Inflammatory macrophage treated with lipopolysaccharide for 4 hours (primary cell): ENCODE data around the gene HAVCR2.

Source experiments
- DNase-seq: peaks from one replicate; pipeline ENCODE4 v3.0.0-alpha.2; 2020

Gene HAVCR2

DNA sequence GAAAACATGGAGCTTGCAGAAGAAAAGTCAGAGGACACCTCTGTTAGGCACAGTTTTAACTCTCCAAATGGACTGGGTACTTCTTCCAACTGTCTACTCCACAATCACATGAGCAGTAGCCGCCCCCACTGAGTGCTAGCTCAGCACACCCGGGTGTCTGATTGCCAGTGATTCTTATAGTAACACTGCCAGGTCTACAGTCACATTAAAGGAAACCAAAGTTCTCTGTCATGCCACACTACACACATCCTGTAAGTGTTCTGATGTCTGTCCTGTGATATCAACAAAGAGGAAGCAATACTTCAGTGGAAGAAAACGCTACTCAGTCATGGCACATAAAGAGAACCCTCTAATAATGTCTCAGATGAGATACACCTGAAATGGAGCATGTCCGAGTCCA is at the start of gene HAVCR2:
HAVCR2 (minus strand) TSS at position 69 of the 400 bp plus-strand sequence; CDS start at position 8, 61 bp downstream.
- DNase-seq: peak; percentile 91

DNA sequence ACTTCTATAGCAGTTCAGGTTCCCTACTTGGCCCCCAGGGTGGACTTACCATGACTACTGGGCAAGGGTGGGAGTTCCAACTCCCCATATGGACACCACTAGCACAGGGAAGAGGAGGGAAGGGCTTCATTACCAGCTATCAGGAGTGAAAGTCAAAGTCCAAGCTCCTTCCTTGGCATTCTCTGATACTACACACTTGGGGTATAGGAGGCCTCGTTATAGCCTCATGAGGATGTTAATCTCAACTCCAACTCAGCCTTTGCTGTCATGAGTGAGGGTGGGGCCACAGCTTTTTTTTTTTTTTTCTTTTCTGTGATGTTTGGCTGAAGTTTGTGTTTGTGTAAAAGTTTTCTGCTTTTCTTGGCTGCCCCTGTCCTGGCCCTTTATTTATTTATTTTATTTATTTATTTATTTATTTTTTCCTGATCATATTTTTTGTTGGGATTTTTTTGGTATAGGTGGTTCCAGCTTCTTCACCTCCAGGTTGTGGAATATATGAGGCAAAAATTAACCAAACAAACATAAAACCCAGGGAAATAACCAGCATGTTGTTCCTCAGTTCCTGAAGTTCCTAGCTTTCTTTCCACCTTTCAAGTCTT is 48.5 kb upstream of the HAVCR2 start:
- DNase-seq: no peak

DNA sequence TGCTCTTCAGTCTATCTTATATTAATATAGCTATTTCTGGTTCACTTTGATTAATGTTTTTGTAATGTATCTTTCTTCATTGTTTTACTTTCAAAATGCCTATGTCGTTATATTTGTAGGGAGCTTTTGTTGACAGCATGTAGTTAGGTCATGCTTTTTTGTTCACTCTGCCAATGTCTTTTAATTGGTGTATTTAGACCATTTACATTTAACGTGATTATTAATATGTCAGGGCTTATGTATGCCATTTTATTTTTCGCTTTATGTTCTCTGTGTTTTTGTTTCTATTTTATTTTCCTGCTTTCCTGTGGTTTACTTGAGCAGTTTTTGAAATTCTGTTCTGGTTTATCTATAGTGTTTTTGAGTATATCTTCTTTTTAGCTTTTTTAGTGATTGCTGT is 46.5 kb upstream of the HAVCR2 start:
- no peak for DNase-seq

DNA sequence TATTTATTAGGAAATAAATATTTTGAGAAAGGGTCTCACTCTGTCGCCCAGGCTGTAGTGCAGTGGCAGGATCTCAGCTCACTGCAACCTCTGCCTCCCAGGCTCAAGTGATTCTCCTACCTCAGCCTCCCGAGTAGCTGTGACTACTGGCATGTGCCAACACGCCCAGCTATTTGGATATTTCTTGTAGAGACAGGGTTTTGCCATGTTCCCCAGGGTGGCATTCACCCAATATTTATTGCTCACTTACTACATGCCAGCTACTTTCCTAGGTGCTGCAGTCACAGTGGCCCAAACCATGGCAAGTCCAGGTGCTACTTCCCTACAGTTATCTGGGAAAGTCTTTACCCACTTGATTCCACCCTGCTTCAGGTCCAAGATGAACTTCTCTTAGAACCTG is 42.2 kb upstream of the HAVCR2 start:
- no peak for DNase-seq

DNA sequence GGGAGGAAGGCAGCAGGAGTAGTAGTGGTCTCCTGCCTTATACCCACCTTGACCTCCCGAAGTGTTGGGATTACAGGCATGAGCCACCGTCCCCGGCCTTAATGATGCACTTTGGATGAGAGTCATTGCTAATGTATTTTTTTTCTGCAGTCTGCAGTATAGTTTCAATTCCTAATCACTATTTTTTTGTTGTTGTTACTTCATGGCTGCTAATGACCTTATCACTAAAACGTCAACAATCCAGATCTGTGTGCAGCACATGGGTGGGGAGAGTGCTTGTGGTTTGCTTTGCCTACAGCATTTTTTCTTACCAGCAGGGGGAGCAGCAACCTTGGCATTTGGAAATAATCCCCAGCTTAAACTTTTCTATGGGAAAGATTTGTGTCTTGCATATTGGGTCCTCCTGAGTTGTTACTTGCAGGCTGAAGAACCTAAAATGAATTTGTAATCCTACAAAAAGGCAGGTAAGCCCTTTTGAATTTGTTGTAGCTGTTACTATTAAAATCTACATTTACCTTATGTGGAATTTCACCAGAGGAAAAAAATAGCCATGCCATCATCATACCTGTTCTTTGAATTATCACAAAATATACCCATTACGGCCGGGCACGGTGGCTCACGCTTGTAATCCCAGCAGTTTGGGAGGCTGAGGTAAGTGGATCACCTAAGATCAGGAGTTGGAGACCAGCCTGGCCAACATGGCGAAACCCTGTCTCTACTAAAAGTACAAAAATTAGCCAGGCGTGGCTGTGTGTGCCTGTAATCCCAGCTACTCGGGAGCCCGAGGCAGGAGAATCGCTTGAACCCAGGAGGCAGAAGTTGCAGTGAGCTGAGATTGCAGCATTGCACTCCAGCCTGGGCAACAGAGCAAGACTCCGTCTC is 40.1 kb upstream of the HAVCR2 start:
- peak; percentile 74 for DNase-seq

DNA sequence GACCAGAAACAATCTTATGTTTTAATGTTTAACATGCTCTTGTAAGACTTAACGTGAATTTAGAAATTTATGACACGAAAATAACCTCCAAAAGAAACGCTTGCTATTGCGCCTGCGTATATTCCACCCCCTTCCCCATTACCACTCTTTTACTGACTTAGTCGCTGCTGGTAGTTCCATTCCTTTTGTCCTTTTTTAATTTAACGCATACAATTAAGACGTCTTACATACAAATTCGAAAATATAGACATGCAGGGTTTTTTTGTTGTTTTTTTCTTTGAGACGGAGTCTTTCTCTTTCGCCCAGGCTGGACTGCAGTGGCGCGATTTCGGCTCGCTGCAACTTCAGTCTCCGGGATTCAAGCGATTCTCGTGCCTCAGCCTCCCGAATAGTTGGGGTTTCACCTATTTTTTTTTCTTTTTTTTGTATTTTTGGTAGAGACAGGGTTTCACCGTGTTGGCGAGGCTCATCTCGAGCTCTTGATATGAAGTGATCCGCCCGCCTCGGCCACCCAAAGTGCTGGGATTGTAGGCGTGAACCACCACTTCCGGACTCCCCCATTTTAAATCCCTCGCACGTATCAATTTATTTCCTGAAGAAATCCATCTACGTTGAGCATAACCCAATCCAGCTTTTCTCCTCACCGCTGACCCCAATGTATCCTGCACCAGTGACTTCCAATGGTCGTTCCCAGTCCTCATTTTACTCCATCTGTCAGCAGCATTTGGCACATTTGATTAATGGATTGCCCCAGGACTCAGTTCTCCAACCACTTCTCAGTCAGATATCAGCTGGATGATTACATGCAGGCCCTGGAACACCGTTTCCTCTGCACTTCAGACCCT is 34.5 kb upstream of the HAVCR2 start:
- no peak for DNase-seq

DNA sequence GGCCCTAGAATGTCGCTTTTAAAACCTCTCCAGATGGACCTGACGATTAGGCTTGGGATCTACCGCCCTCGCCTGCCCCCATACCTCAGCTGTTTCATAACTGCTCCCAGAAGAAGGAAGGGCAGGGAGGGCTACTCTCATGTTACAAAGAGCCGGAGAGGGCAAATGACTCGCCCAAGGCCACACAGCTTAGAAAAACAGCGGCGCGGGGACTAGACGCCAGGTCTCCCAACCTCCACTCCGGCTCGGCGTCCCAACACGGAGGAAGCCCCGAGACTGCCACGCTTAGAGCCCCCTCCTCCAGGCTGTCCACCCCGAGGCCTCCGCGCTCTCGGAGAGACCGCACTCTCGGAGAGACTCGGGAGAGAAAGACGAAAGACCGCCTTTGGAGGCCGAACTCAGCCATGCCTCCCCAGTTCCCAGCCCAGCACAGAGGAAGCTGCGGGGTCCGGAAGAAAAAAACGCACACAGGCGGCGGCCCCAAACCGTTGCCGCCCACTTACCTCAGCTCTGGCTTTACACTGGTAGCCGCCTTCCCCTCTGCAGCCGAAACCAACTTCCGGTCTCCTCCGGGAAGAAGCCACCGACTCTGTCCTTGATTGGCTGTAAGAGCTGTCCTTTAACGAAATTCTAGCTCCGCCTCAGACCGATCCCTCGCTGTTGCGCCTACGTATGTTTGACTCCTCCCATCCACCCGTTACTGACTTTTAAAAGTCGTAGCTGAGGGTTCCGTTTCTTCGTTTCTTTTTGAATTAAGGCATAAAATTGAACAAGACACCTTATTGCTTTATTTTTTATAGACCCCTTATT is 33.7 kb upstream of the HAVCR2 start, which contains the start of gene MED7:
MED7 (minus strand) TSS at position 549 of the 810 bp plus-strand sequence. CDS start 3,434 bp downstream, outside the sequence.
- DNase-seq: peak; percentile 99

DNA sequence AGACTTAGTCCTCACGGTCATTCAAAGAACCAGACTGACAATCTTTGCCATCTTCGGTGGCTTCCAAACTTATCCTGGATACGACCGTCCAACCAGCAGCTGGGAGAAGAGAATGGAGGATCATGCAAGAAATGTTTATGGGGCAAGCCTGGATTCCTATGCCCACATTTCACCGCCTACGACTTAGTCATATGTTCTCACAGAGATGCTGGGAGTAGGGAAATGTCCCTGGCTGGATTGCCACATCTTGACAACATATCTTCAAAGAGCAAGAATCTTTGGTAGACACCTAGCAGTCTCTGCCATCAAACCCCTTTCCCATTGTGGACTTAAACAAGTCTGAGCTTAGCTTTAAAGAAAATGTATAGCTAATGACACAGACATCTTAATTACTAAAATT is 28.8 kb upstream of the HAVCR2 start:
- DNase-seq: peak; percentile 60

DNA sequence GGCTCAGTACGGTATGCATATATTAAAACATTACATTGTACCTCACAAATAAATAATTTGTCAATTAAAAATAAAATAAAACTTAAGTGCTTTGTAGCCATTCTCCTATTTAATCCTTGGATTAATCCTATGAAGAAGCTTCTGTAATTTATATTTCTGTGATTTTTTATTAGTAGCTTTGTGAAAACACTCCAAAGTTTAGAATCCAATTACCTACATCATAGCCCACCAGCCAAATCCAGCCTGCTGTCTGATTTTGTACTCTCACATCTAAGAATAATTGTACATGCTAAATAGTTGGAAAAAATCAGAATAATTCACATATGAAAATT is 23.4 kb upstream of the HAVCR2 start:
- DNase-seq: no peak

DNA sequence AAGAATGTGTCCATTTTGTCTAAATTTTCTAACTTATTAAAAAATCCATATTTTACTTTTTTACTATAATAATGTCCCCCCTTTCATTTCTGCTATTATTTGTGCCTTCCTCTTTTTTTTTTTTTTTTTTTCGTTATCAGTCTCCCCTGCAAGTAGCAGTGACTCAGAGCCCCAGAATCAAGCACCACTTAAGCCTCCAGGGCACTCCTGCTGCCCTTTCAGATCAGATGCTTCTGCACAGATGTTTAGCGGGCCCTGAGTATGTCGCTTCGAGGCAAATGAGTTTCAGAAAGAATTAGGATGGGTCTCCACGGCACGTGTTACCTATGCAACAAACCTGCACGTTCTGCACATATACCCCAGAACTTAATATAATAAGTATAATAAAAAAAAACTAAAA is 22.1 kb upstream of the HAVCR2 start:
- peak; percentile 59 for DNase-seq

DNA sequence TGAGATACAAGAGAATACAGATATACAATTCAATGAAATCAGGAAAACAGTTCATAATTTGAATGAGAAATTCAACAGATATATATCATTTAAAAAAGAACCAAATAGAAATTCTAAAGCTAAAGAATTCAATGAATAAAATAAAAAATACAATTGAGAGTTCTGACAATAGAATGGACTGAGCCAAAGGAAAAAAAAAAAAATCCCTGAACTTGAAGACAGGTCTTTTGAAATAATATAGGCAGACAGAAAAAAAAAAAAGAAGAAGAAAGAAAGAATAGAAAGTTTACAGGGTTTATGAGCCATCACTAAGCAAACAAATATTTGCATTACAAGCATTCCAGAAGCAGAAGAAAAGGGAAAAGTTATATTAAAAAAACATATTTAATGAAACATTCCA is 12.9 kb upstream of the HAVCR2 start:
- DNase-seq: no peak

DNA sequence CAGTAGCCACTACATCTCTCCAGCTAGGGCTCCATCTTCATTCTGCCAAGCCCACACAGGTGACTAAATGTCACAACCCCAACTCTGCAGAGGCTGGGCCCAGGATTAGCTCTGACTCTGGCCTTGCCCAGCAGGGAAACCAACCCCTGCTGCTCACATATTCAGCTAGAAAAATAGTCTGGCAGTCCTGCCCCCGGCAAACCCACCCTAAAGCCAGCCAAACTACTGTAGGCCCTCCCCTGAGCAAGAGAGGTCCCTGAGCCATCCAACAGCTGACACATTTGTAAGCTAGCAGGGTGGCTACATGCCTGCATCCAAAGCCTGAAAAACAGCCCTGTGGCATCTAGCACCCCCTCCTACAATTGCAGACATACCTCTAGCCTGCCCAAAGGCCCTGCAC is 11.3 kb upstream of the HAVCR2 start:
- no peak for DNase-seq

DNA sequence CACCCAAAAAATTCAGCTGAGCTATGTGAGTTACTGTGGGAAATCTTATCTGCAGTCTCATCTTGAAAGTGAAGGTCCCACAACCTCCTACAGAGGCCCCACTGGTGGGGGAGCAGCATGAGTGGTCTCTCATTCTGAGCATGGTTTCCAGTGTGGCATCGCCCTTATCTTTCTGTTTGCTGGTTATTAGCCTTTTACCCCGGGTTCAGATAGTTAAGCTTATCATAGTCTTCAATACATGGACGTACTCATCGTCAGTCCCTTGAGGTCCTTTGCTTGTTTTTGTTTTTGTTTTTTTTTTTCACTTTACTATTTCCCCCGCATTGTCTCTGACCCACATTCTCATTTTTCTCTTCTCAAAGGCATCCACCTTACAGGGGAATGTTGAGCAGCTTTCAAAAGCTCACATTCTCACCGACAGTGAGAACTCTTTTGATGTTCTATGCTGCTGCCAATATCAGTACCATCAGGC is 7.7 kb upstream of the HAVCR2 start:
- no peak for DNase-seq

DNA sequence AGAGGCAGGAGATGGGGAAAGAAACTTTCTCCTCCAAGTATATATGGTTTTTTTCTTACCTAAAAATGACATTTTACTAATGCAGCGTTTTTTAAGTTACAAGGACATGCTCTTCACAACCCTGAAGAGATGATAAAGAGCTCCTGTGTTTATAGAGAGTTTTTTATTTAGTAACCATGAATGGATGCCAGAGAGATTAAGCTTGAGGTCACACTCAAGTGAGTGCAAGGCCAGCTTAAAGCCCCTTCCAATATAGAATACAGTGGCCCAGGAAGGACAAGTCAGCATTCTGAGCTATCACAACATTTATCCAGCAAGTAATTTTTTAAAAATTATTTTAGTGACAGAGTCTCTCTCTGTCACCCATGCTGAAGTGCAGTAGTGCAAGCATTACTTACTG is 6.7 kb upstream of the HAVCR2 start:
- DNase-seq: no peak

DNA sequence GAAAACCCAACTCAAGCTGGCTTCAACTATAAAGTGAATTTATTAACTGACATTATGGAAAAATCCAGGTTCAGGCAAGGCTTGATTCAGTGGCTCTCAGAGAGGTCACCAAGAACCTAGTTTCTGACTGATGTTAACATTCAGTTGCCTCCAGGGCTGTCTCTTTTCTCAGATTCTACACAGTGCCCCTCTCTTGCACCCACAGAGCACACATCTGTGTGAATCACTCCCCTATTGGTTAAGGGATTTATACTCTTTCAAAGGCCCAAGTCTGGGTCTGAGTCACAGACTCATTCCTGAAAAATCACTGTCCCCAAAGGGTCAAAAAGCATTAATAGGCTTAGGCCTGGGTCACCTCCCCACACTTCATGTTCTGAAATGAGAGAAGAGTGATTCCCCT is 6.2 kb upstream of the HAVCR2 start:
- no peak for DNase-seq

DNA sequence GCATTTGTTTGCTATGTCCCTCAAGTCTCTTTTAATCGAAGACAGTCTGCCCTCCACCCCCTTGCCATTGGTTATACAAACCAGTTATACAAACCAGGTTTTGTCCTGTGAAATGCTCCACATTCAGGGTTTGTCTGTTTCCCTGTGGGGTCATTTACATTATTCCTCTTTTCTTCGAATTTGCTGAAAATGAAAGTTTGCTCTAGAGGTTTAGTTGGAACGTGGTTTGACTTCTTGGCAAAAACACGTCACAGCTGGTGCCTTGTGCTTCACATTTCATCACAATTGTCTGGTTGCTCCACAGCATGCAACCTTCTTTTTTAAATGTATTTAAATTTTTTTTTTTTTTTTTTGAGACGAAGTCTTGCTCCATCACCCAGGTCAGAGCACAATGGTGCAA is 4.2 kb upstream of the HAVCR2 start:
- peak; percentile 97 for DNase-seq

DNA sequence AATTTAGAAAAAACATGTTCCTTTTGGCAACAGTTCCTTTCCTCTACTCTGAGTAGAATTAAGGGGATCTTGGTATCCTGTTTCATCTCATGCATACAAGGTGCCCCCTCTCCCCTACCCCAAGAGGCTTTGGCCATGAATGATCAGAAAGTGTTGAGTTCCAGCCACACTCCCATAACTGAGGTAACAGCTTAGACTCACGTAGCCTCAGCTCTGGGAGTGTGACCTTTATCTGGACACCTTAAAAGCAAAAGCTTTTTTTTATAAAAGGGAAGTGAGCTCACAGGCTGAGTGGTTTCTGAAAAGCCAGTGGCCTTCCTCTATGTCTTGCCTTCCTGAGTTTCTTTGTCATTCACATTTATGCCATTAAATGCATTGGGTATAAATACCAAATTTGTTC is 900 bp upstream of the HAVCR2 start:
- peak; percentile 90 for DNase-seq

DNA sequence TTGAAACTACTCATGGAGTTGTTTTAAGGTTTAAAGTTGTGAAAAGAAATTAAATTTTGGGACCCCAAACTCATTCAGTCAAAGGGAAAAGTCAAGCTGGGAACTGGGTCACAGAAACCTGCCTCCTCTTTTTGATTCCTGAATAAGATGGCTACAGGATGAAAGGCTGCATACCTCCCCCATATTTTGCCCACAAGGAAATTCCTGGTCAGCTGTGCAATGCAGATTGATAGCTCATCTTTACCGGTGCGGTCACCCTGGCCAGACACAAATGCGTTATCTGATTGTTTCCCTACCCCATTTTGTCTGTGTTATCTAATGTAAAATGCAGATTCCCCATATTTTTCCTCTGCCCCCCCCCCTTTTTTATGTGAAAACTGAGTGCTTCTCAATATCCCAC is 1.3 kb downstream of the HAVCR2 start:
- DNase-seq: peak; percentile 62

DNA sequence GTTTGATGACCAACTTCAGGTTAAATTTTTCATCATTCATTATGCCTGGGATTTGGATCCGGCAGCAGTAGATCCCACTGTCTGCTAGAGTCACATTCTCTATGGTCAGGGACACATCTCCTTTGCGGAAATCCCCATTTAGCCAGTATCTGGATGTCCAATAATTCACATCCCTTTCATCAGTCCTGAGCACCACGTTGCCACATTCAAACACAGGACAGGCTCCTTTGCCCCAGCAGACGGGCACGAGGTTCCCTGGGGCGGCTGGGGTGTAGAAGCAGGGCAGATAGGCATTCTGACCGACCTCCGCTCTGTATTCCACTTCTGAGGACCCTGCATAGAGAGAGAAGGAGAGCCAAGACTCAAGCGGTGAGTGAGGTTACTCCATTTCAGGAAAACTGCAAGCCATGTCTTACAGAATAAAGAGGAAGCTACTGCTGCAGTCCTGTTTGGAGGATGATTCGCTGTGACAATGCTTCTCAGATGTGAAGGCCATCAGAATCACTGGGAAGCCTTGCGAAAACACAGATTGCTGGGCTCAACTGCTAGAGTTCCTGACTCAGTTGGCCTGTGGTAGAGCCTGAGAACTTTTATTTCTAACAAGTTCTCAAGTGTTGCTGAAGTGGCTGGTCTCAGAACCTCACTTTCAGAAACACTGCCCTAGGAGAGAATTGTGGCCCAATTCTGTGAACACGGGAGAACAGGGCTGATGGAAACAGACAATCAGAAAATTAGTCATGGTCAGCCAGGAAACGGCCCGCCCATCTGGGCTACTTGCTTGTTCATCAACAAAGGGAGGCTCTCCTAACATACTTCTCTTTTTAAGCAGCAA is 2.0 kb downstream of the HAVCR2 start:
- peak; percentile 94 for DNase-seq

DNA sequence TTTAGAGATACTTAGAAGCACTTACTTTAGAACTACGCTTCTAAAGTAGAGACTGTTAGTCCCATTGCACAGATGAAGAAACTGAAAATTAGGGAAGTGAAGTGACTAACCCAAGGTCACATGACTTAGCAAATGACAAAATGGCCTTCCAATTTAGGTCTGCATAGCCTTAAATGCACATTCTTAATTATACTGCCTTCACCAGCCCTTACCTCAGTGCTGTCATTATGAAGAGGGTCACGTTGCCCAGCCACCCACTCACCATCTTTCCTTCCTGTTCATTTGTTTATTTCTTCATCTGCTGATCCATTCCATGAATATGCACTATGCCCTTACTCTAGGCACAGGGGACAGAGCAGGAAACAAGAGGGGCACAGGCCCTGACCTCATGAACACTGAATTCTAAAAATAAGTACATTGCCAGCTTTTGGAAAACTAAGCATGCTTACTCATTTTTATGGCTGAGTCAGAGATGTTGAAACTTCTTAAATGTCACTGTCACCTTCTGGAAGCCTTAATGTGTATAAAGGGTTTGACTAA is 8.6 kb downstream of the HAVCR2 start:
- peak; percentile 97 for DNase-seq

DNA sequence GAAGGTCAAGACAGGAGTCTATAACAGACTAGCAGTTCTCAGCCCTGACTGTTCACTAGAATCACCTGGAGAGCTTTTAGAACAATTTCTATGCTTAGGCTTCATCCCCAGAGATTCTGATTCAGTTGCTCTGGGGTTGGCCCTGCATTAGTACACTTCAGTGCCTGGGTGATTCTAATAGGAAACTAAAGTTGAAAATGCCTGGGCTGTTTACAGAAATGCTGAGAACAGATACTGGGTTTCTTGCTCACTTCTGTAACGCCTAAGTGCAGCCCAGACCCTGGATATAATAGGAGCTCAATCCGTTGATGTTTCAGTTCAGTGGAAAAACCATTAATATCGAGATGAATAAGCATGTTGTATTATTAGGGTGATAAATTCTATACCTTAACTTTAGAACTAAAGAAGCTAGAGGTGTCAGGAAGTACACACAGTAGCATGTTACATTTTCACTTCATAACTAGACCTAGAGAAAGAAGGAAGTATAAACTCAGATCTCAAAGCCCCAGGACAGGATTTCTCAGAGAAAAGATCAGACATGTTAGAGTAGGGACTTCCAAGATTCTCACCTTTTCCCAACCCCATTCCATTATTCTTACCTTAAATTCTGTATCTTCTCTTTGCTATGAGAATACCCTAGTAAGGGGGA is 20.4 kb downstream of the HAVCR2 start:
- no peak for DNase-seq
